ENCODE measurements around the gene EIF4E1B. TPM values are rescaled to one million over a fixed set of nuclear protein-coding genes. Genes with fewer than 3 reads are reported as not detected.

EIF4E1B gene
- total and polyA plus RNA-seq, 4 donors = not detected

DNA sequence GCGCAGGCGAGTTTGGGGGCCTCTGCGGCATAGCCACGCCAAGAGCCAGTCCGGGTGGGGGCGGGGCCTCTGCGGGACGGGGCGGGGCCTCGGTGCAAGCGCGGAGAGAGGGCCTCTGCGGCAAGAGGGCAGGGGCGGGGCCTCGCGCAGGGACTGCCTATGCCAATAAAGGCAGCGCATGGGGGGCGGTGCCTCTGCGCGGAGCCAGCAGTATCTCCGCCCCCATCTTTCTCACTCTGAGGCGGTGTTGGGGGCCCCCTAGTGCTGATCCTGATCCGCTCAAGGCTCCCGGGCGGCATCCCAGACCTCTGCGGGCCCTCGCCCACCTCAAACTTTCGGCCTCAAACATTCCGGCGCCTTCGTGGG lies 11.3 kb upstream of the EIF4E1B start:
- DNase-seq (ENCODE audit: low spot score) = peak; percentile 87
- no peak for TF ChIP-seq JUND (IDR thresholded peaks at IDR 0.05)
- TF ChIP-seq HNF4G (IDR thresholded peaks at IDR 0.05) = no peak
- no peak for TF ChIP-seq RAD21 (IDR thresholded peaks at IDR 0.05)
- no peak for TF ChIP-seq SP1 (IDR thresholded peaks at IDR 0.05)
- TF ChIP-seq TAF1 (conservative IDR thresholded peaks at IDR 0.05) = no peak

DNA sequence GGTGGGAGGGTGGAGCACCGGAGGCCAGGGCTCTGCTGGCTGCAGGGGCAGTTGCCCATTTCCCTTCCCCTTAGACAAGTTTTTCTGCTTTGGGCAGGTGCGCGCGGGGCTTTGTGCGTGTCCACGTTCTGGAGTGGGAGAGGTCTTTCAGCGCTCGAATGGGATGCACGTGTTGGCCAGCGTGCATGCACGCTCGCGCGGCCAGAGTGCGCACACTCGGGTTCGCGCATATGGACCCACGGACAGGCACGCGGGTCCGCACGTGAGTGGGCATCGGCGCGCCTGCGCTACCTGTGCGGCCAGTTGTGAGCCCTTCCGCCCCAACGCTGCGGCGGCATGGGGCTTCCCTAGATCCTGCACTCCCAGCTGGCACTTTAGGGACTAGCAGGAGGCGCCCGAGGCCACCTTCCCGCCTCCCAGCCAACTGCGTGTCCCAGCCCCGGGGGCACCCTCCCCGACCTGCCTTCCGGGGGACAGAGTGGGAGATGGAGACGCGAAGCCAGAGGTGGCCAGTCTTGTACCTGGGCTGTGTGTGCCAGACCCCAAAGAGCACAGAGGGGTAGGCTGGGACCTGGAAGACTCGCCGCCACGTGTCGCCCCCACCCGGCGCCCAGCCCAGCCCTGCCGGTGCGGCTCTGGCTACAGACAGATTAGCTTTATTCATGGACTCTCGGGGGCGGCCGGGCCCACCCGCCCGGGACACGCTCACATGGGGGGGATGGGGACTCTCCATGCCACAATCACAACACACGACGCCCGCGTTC lies 10.7 kb upstream of the EIF4E1B start:
- Histone ChIP-seq H3K27ac (ENCODE audit: low read depth in 1 of 2, low read length in 2 of 2) (no peak overlapping the region), H3K27me3 (ENCODE audit: control insufficient read depth in 4 of 4, insufficient read depth in 4 of 4, low read length in 3 of 4) (peaks cover 0 to 17% (median 9%) of the 10 kb centered on the region in 4 donors), H3K4me1 (ENCODE audit: control insufficient read depth in 4 of 4, insufficient read depth in 4 of 4, low read length in 3 of 4) (peaks cover 0 to 4% (median 0%) of the 10 kb centered on the region in 4 donors), H3K4me3 (ENCODE audit: low read depth in 1 of 3, low read length in 3 of 3) (no peak overlapping the region), H3K9ac (ENCODE audit: low read depth in 1 of 2, low read length in 2 of 2) (no peak overlapping the region), H3K36me3 (ENCODE audit: control insufficient read depth in 4 of 4, insufficient read depth in 3 of 4, low read depth in 1 of 4, low read length in 3 of 4) (no peaks in the 10 kb centered on the region), H3K9me3 (ENCODE audit: control insufficient read depth in 4 of 4, low read length in 3 of 4) (no peaks in the 10 kb centered on the region)
- DNase-seq (ENCODE audit: low spot score) = no peak
- TF ChIP-seq, protein P1, sequence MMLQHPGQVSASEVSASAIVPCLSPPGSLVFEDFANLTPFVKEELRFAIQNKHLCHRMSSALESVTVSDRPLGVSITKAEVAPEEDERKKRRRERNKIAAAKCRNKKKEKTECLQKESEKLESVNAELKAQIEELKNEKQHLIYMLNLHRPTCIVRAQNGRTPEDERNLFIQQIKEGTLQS (IDR thresholded peaks at IDR 0.05) = no peak
- no peak for TF ChIP-seq JUND (IDR thresholded peaks at IDR 0.05)
- no peak for TF ChIP-seq RAD21 (IDR thresholded peaks at IDR 0.05)
- TF ChIP-seq FOXA1 (IDR thresholded peaks at IDR 0.05) = no peak
- no peak for TF ChIP-seq EGR1 (IDR thresholded peaks at IDR 0.05; ENCODE audit: low read depth in 2 of 2)
- TF ChIP-seq, protein P2, sequence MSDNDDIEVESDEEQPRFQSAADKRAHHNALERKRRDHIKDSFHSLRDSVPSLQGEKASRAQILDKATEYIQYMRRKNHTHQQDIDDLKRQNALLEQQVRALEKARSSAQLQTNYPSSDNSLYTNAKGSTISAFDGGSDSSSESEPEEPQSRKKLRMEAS (IDR thresholded peaks at IDR 0.05) = no peak
- 21% methylated on average over 59 of the region's 59 CpGs for WGBS

More for the DNA sequence above, 11.3 kb upstream of the EIF4E1B start:
- H3K9ac ChIP-seq (ENCODE audit: low read depth in 1 of 2, low read length in 2 of 2) = no peak overlapping the region
- 8% methylated on average over 31 of the region's 31 CpGs for WGBS
- no peak overlapping the region for H3K4me3 ChIP-seq (ENCODE audit: low read depth in 1 of 3, low read length in 3 of 3)
- no peaks in the 10 kb centered on the region for H3K9me3 ChIP-seq (ENCODE audit: control insufficient read depth in 4 of 4, low read length in 3 of 4)
- no peaks in the 10 kb centered on the region for H3K36me3 ChIP-seq (ENCODE audit: control insufficient read depth in 4 of 4, insufficient read depth in 3 of 4, low read depth in 1 of 4, low read length in 3 of 4)
- H3K27me3 ChIP-seq (ENCODE audit: control insufficient read depth in 4 of 4, insufficient read depth in 4 of 4, low read length in 3 of 4) = peaks cover 0 to 16% (median 8%) of the 10 kb centered on the region in 4 donors
- no peak overlapping the region for H3K27ac ChIP-seq (ENCODE audit: low read depth in 1 of 2, low read length in 2 of 2)
- H3K4me1 ChIP-seq (ENCODE audit: control insufficient read depth in 4 of 4, insufficient read depth in 4 of 4, low read length in 3 of 4) = peaks cover 0 to 4% (median 0%) of the 10 kb centered on the region in 4 donors

DNA sequence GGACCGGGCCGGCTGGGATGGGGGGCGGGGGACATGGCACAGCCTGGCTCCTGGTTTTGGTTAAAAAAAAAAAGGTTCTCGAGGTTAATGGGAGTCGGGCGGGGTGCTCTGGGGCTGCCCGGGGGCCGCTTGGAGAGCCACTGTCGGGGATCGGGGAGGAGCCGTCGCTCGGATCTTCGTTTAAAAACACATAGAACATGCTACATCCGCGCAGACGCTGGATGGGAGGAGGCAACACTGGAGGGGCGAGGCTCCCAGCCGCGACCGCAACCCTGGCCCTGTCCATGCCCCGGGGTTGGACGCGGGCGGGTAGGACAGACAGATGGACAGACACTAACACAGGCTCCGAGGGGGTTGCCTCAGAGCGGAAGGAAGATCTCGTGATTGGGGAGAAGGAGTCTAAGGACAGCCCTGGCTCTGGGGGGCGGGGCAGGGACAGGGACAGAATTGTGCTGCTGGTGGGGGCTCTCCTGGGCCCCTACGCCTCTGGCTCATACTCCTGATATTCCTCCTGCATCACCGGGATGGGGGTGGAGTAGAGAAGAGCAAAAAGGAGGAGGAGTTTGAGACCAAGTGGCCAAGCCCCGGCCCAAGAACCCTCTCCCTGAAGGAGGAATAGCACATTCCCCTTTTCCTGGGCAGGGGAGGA lies 10.0 kb upstream of the EIF4E1B start:
- Histone ChIP-seq H3K27ac (ENCODE audit: low read depth in 1 of 2, low read length in 2 of 2) (no peak overlapping the region), H3K9ac (ENCODE audit: low read depth in 1 of 2, low read length in 2 of 2) (no peak overlapping the region), H3K36me3 (ENCODE audit: control insufficient read depth in 4 of 4, insufficient read depth in 3 of 4, low read depth in 1 of 4, low read length in 3 of 4) (no peaks in the 10 kb centered on the region), H3K4me3 (ENCODE audit: low read depth in 1 of 3, low read length in 3 of 3) (no peak overlapping the region), H3K27me3 (ENCODE audit: control insufficient read depth in 4 of 4, insufficient read depth in 4 of 4, low read length in 3 of 4) (peaks cover 0 to 17% (median 10%) of the 10 kb centered on the region in 4 donors), H3K4me1 (ENCODE audit: control insufficient read depth in 4 of 4, insufficient read depth in 4 of 4, low read length in 3 of 4) (peaks cover 0 to 4% (median 0%) of the 10 kb centered on the region in 4 donors), H3K9me3 (ENCODE audit: control insufficient read depth in 4 of 4, low read length in 3 of 4) (no peaks in the 10 kb centered on the region)
- no peak for DNase-seq (ENCODE audit: low spot score)
- 7% methylated on average over 32 of the region's 32 CpGs for whole genome bisulfite sequencing
- no peak for TF ChIP-seq FOXA1 (IDR thresholded peaks at IDR 0.05)
- TF ChIP-seq RXRA (IDR thresholded peaks at IDR 0.05) = no peak
- TF ChIP-seq JUND (IDR thresholded peaks at IDR 0.05) = no peak
- TF ChIP-seq GABPA (IDR thresholded peaks at IDR 0.05 in 1 of 2, conservative IDR thresholded peaks at IDR 0.05 in 1 of 2) = no peak
- TF ChIP-seq EGR1 (IDR thresholded peaks at IDR 0.05; ENCODE audit: low read depth in 2 of 2) = no peak
- TF ChIP-seq, protein P3, sequence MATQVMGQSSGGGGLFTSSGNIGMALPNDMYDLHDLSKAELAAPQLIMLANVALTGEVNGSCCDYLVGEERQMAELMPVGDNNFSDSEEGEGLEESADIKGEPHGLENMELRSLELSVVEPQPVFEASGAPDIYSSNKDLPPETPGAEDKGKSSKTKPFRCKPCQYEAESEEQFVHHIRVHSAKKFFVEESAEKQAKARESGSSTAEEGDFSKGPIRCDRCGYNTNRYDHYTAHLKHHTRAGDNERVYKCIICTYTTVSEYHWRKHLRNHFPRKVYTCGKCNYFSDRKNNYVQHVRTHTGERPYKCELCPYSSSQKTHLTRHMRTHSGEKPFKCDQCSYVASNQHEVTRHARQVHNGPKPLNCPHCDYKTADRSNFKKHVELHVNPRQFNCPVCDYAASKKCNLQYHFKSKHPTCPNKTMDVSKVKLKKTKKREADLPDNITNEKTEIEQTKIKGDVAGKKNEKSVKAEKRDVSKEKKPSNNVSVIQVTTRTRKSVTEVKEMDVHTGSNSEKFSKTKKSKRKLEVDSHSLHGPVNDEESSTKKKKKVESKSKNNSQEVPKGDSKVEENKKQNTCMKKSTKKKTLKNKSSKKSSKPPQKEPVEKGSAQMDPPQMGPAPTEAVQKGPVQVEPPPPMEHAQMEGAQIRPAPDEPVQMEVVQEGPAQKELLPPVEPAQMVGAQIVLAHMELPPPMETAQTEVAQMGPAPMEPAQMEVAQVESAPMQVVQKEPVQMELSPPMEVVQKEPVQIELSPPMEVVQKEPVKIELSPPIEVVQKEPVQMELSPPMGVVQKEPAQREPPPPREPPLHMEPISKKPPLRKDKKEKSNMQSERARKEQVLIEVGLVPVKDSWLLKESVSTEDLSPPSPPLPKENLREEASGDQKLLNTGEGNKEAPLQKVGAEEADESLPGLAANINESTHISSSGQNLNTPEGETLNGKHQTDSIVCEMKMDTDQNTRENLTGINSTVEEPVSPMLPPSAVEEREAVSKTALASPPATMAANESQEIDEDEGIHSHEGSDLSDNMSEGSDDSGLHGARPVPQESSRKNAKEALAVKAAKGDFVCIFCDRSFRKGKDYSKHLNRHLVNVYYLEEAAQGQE (IDR thresholded peaks at IDR 0.05) = no peak
- TF ChIP-seq, protein P4, sequence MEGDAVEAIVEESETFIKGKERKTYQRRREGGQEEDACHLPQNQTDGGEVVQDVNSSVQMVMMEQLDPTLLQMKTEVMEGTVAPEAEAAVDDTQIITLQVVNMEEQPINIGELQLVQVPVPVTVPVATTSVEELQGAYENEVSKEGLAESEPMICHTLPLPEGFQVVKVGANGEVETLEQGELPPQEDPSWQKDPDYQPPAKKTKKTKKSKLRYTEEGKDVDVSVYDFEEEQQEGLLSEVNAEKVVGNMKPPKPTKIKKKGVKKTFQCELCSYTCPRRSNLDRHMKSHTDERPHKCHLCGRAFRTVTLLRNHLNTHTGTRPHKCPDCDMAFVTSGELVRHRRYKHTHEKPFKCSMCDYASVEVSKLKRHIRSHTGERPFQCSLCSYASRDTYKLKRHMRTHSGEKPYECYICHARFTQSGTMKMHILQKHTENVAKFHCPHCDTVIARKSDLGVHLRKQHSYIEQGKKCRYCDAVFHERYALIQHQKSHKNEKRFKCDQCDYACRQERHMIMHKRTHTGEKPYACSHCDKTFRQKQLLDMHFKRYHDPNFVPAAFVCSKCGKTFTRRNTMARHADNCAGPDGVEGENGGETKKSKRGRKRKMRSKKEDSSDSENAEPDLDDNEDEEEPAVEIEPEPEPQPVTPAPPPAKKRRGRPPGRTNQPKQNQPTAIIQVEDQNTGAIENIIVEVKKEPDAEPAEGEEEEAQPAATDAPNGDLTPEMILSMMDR (IDR thresholded peaks at IDR 0.05; ENCODE audit: low read depth, low read length, missing input control) = no peak
- TF ChIP-seq, protein P2 (IDR thresholded peaks at IDR 0.05) = no peak
- TF ChIP-seq, protein P1 (IDR thresholded peaks at IDR 0.05) = no peak
- TF ChIP-seq, protein P5, sequence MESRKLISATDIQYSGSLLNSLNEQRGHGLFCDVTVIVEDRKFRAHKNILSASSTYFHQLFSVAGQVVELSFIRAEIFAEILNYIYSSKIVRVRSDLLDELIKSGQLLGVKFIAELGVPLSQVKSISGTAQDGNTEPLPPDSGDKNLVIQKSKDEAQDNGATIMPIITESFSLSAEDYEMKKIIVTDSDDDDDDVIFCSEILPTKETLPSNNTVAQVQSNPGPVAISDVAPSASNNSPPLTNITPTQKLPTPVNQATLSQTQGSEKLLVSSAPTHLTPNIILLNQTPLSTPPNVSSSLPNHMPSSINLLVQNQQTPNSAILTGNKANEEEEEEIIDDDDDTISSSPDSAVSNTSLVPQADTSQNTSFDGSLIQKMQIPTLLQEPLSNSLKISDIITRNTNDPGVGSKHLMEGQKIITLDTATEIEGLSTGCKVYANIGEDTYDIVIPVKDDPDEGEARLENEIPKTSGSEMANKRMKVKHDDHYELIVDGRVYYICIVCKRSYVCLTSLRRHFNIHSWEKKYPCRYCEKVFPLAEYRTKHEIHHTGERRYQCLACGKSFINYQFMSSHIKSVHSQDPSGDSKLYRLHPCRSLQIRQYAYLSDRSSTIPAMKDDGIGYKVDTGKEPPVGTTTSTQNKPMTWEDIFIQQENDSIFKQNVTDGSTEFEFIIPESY (IDR thresholded peaks at IDR 0.05) = no peak
- TF ChIP-seq HNF4A (conservative IDR thresholded peaks at IDR 0.05) = no peak
- TF ChIP-seq HNF4G (IDR thresholded peaks at IDR 0.05) = no peak
- TF ChIP-seq YY1 (IDR thresholded peaks at IDR 0.05) = no peak
- TF ChIP-seq FOXA2 (IDR thresholded peaks at IDR 0.05) = no peak
- TF ChIP-seq RAD21 (IDR thresholded peaks at IDR 0.05) = no peak
- TF ChIP-seq TAF1 (conservative IDR thresholded peaks at IDR 0.05) = no peak

Data from liver (tissue), 9 donors.